Effector memory CD8-positive, alpha-beta T cell (primary cell): ENCODE measurements around the gene RUNX3.

ENCODE experiments used
- ATAC-seq: fragments of 150-1000 bp; cut with Tn5 transposase; replicated peaks from 2 replicates; pipeline ENCODE4 v1.10.0; 2021; ENCODE audit warnings: mild to moderate bottlenecking, moderate library complexity
- DNase-seq, 3 experiments: peaks; one replicate each; pipeline ENCODE4 v3.0.0; 2021
- H3K27ac Mint-ChIP-seq, 2 donors: one replicate each; pipeline ENCODE4 v1.8.0; 2022; ENCODE audit warnings: mild to moderate bottlenecking in 2 of 2, mixed read lengths in 2 of 2, moderate library complexity in 2 of 2
- H3K27me3 Mint-ChIP-seq, 2 donors: one replicate each; pipeline ENCODE4 v1.8.0; 2022; ENCODE audit warnings: mixed read lengths in 2 of 2
- H3K36me3 Mint-ChIP-seq: one replicate; pipeline ENCODE4 v1.8.0; 2022; ENCODE audit warnings: mild to moderate bottlenecking, moderate library complexity, mixed read lengths; ENCODE audit not compliant: insufficient read depth
- H3K4me1 Mint-ChIP-seq, 2 donors: one replicate each; pipeline ENCODE4 v1.8.0; 2022; ENCODE audit warnings: low read depth in 2 of 2, mixed read lengths in 2 of 2
- H3K4me3 Mint-ChIP-seq, 2 donors: one replicate each; pipeline ENCODE4 v1.8.0; 2022; ENCODE audit warnings: mild to moderate bottlenecking in 2 of 2, mixed read lengths in 2 of 2, moderate library complexity in 2 of 2
- H3K9me3 Mint-ChIP-seq, 2 donors: one replicate each; pipeline ENCODE4 v1.8.0; 2022; ENCODE audit warnings: mixed read lengths in 2 of 2

The RUNX3 gene

DNA sequence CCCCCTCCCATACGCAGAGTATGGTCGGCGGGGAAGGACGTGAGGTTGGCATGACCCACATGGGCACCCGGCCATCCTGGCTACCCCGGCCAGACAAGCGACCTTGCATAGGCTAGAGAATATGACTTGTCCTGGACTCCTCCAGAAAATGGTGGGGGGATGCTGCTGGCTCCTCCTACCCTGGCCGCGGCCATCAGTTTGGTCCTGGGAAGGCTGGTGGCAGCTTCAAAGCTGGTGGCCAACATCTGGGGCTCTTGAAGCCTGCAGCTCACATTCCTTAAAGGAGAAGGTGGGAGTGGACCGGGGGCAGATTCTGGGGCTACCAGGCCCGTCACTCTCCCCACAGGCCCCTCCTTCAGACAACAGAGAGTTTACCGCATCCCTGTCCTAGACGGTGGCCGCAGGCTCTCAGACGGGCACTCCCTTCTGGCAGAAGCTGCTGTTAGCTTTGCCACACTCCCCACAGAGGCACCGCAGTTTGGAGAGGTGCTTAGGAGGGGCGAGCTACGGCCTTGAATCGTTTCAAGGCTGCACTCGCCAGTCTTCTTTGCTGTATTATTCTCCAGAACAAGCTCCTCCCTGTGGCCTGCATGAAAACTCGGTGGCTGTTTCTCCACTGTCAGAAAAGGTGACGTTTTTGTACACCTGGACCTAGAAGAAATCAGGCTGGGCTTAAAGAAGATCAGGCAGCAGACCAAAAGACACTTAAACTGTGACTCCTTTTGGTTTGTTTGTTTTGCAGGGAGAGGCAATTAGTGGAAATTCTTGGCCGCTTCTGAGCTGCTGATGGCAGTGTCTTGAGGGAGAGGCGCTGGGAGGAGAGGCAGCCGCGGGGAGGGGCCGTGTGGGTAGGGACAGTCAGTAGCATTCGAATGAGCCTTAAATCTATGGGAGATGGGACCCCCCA lies 68.0 kb downstream of the RUNX3 start:
- DNase-seq: no peak
- H3K4me3 Mint-ChIP-seq: no peak overlapping the region
- H3K36me3 Mint-ChIP-seq: peaks cover 11% of the 10 kb centered on the region

DNA sequence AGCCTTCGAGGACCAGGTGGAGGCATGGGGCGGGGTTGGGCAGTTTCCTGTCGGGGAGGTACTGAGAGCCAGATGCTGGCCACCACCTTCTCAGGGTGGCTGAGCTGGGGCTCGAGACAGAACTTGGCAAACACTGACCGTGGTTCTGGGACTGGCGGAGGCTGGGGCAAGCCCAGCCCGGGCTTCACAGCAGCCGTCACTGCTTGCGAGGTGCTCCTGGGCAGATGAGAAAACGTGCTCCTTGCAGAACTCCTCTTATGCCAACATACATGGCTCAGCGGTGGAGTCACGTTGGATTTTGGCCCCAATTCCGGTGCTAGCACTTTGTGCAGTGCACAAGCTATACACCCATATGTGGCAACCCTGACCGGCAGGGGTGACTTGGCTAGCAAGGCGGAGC lies 69.2 kb downstream of the RUNX3 start:
- peaks cover 38 to 41% of the 10 kb centered on the region in 2 donors for H3K4me1 Mint-ChIP-seq
- DNase-seq: no peak
- peaks cover 10% of the 10 kb centered on the region for H3K36me3 Mint-ChIP-seq
- no peak overlapping the region for H3K4me3 Mint-ChIP-seq
- no peak for ATAC-seq
- no peaks in the 10 kb centered on the region for H3K9me3 Mint-ChIP-seq
- no peaks in the 10 kb centered on the region for H3K27me3 Mint-ChIP-seq
- no peak overlapping the region for H3K27ac Mint-ChIP-seq

More for the DNA sequence above, 68.0 kb downstream of the RUNX3 start:
- Mint-ChIP-seq H3K9me3 (no peaks in the 10 kb centered on the region), H3K4me1 (peaks cover 29 to 35% of the 10 kb centered on the region in 2 donors), H3K27me3 (peaks cover 1 to 4% of the 10 kb centered on the region in 2 donors), H3K27ac (peak overlapping the region in 1 of 2 donors; percentile 78)
- ATAC-seq: no peak

DNA sequence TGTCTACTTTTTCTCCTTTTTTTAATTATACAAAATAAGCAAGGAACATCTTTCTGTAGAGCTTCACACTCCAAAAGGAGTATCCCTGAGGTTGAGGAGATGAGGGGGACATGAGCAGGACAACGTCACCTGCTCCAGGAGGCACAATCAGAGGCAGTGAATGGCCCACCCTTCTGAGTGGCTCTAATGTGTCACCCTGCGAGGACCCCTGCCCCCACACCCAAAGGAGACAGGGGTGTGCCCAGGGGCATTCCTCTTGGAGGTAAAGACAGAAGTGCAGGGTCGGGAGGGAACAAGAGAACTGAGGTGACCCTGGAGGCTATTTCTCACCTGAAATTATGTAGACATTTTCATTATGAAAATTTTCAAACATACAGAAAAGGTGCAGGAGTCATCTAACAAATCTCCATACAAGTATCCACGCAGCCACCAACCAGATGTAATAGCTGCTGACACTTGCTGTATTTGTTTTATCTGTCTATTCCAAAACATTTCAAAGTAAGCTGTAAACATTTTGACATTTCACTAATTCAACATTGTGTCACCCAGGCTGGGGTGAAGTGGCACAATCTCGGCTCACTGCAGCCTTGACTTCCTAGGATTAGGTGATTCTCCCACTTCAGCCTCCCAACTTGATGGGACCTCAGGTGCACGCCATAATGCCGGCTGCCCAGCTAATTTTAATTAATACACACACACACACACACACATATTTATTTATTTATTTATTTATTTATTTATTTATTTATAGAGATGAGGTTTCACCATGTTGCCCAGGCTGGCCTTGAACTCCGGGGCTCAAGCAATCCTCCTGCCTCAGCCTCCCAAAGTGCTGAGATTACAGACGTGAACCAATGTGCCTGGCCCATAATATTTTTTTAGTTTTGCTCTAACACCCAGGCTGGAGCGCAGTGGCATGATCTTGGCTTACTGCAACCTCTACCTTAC lies 70.7 kb downstream of the RUNX3 start:
- peak overlapping the region in 1 of 2 donors; percentile 84 for H3K4me3 Mint-ChIP-seq
- H3K27me3 Mint-ChIP-seq: no peaks in the 10 kb centered on the region
- no peaks in the 10 kb centered on the region for H3K9me3 Mint-ChIP-seq
- H3K27ac Mint-ChIP-seq: no peak overlapping the region
- DNase-seq (no peak), ATAC-seq (no peak)
- H3K36me3 Mint-ChIP-seq: peaks cover 10% of the 10 kb centered on the region
- peaks cover 44 to 47% of the 10 kb centered on the region in 2 donors for H3K4me1 Mint-ChIP-seq

- ATAC-seq (no peak), DNase-seq (no peak)
- no peaks in the 10 kb centered on the region for H3K9me3 Mint-ChIP-seq
- H3K4me3 Mint-ChIP-seq: peak overlapping the region; percentile 79 to 84
- peaks cover 10% of the 10 kb centered on the region for H3K36me3 Mint-ChIP-seq
- H3K27ac Mint-ChIP-seq: peak overlapping the region in 1 of 2 donors; percentile 41
- peaks cover 39 to 43% of the 10 kb centered on the region in 2 donors for H3K4me1 Mint-ChIP-seq
- H3K27me3 Mint-ChIP-seq: no peaks in the 10 kb centered on the region
Observed at GRCh38 chr1:24858277-24858676, 71.8 kb downstream of the RUNX3 start.

GRCh38 chr1:24857507-24858133 lies 72.5 kb downstream of the RUNX3 start:
- Mint-ChIP-seq H3K27ac (peak overlapping the region; percentile 87 to 88), H3K27me3 (no peaks in the 10 kb centered on the region)

GRCh38 chr1:24856787-24857506 lies 73.1 kb downstream of the RUNX3 start:
- Mint-ChIP-seq H3K9me3 (no peaks in the 10 kb centered on the region), H3K4me1 (peaks cover 39% of the 10 kb centered on the region in 2 donors), H3K4me3 (peak overlapping the region; percentile 79 to 84), H3K27me3 (no peaks in the 10 kb centered on the region), H3K36me3 (peaks cover 10% of the 10 kb centered on the region), H3K27ac (peak overlapping the region; percentile 87 to 88)
- DNase-seq (peak; percentile 23 to 29 (median 28)), ATAC-seq (peak; percentile 84)

More at GRCh38 chr1:24857507-24858133, 72.5 kb downstream of the RUNX3 start:
- Mint-ChIP-seq H3K9me3 (no peaks in the 10 kb centered on the region), H3K36me3 (peaks cover 10% of the 10 kb centered on the region), H3K4me3 (peak overlapping the region; percentile 79 to 84), H3K4me1 (peaks cover 36 to 37% of the 10 kb centered on the region in 2 donors)
- ATAC-seq: peak; percentile 48
- peak in 1 of 3 experiments; percentile 26 for DNase-seq

DNA sequence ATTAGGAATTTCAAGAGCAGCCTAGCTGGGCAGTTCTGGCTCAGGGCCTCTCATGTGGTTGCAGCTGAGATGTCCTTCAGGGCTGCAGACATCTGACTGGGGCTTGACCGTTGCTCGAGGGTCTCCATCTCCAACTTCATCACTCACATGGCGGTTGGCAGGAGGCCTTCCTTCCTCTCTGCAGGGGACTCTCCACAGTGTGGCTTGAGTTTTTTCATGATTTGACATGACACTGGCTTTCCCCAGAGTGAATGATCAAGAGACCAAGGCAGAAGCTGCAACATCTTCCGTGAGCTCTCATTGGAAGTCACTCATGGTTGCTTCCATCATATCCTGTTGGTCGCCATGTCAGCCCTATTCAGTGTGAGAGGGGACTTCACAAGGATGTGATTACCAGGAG lies 74.6 kb downstream of the RUNX3 start:
- peak overlapping the region in 1 of 2 donors; percentile 12 for H3K27ac Mint-ChIP-seq
- peaks cover 39% of the 10 kb centered on the region in 2 donors for H3K4me1 Mint-ChIP-seq
- H3K9me3 Mint-ChIP-seq: no peaks in the 10 kb centered on the region
- H3K27me3 Mint-ChIP-seq: no peaks in the 10 kb centered on the region
- no peak overlapping the region for H3K4me3 Mint-ChIP-seq
- peaks cover 10% of the 10 kb centered on the region for H3K36me3 Mint-ChIP-seq
- no peak for DNase-seq
- ATAC-seq: peak; percentile 23

- H3K36me3 Mint-ChIP-seq: peaks cover 14% of the 10 kb centered on the region
- H3K4me3 Mint-ChIP-seq: no peak overlapping the region
- no peaks in the 10 kb centered on the region for H3K9me3 Mint-ChIP-seq
- no peak overlapping the region for H3K27ac Mint-ChIP-seq
- peaks cover 39 to 55% of the 10 kb centered on the region in 2 donors for H3K4me1 Mint-ChIP-seq
- DNase-seq (no peak), ATAC-seq (no peak)
- no peaks in the 10 kb centered on the region for H3K27me3 Mint-ChIP-seq
Observed at GRCh38 chr1:24853649-24854048, 76.4 kb downstream of the RUNX3 start.

DNA sequence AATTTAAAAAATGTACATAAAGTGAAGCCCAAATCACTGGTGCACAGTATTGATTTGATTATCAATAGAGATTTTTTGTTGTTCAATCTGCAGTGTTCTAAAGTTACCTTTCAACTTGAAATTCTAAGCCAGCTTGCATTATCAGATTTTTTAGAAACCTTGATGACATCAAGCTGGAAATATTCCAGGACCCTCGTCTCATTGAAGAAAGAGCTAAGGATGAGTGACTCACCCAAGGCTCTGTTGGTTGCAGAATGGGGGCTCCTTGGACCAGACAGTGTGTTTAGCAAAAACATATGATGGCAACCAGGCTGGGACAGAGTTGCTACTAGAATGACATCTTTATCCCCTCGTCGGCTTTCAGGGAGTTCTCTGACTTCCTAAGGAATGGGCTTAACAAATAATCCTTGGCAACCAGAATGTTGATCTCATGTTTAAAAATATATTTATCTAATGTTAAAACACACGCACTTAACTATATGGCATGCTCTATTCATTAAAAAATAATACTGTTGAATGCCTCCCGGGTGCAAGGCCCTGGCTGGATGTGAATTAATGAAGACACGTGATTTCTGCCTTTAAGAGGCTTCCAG lies 79.7 kb downstream of the RUNX3 start:
- ATAC-seq: no peak
- Mint-ChIP-seq H3K27ac (no peak overlapping the region), H3K36me3 (peaks cover 10% of the 10 kb centered on the region), H3K4me1 (peaks cover 17 to 34% of the 10 kb centered on the region in 2 donors), H3K27me3 (no peaks in the 10 kb centered on the region), H3K9me3 (no peaks in the 10 kb centered on the region), H3K4me3 (no peak overlapping the region)
- DNase-seq: no peak

- H3K27me3 Mint-ChIP-seq: no peaks in the 10 kb centered on the region
- no peaks in the 10 kb centered on the region for H3K9me3 Mint-ChIP-seq
- ATAC-seq (no peak), DNase-seq (no peak)
- H3K27ac Mint-ChIP-seq: peak overlapping the region; percentile 90 to 95
- peaks cover 14 to 30% of the 10 kb centered on the region in 2 donors for H3K4me1 Mint-ChIP-seq
- peak overlapping the region; percentile 75 to 81 for H3K4me3 Mint-ChIP-seq
- H3K36me3 Mint-ChIP-seq: peaks cover 10% of the 10 kb centered on the region
Observed at GRCh38 chr1:24849672-24850295, 80.3 kb downstream of the RUNX3 start.
